GM06990 (cell line): ENCODE results near the gene KCNJ13.

ENCODE experiments used
- DNase-seq: peaks from one replicate; pipeline ENCODE4 v3.0.0-alpha.2; 2011; ENCODE audit not compliant: insufficient read length; ENCODE audit errors: extremely low read depth
- H3K27me3 ChIP-seq: replicated peaks from 2 replicates; pipeline ENCODE4 v1.6.0; 2011; ENCODE audit warnings: low read length; ENCODE audit not compliant: control insufficient read depth, insufficient read depth
- H3K36me3 ChIP-seq: 2 replicates; pipeline ENCODE4 v1.5.1; 2011; ENCODE audit warnings: low read length; ENCODE audit not compliant: control insufficient read depth, insufficient read depth
- H3K4me3 ChIP-seq: replicated peaks from 2 replicates; pipeline ENCODE4 v1.5.1; 2011; ENCODE audit warnings: low read depth, mild to moderate bottlenecking, control low read depth, low read length
- CTCF ChIP-seq: IDR thresholded peaks from 2 replicates; pipeline ENCODE4 v1.5.1; 2011; ENCODE audit warnings: low read length, control low read depth, mild to moderate bottlenecking, inconsistent platforms; ENCODE audit not compliant: insufficient read depth, poor library complexity, severe bottlenecking

The KCNJ13 gene

GRCh38 chr2:232776435-232776834 is at the start of gene KCNJ13:
Gene KCNJ13, minus strand, starts transcription at chr2:232776565. Its CDS starts 5,203 bp downstream, at chr2:232771362.
- TF ChIP-seq CTCF: no peak
- H3K27me3 ChIP-seq: no peaks in the 10 kb centered on the region
- H3K36me3 ChIP-seq: no peaks in the 10 kb centered on the region; the same call in 1 of the 2 replicates
- DNase-seq: no peak
- no peak within 1 kb of the TSS for H3K4me3 ChIP-seq

GRCh38 chr2:232817756-232818155 is 41.4 kb upstream of the KCNJ13 start:
- no peak for TF ChIP-seq CTCF
- Histone ChIP-seq H3K4me3 (no peak overlapping the region), H3K36me3 (peaks cover 6% of the 10 kb centered on the region), H3K27me3 (no peaks in the 10 kb centered on the region)
- DNase-seq: no peak

GRCh38 chr2:232816657-232817056 is 40.3 kb upstream of the KCNJ13 start:
- no peak for DNase-seq
- H3K36me3 ChIP-seq: peaks cover 6% of the 10 kb centered on the region

DNA sequence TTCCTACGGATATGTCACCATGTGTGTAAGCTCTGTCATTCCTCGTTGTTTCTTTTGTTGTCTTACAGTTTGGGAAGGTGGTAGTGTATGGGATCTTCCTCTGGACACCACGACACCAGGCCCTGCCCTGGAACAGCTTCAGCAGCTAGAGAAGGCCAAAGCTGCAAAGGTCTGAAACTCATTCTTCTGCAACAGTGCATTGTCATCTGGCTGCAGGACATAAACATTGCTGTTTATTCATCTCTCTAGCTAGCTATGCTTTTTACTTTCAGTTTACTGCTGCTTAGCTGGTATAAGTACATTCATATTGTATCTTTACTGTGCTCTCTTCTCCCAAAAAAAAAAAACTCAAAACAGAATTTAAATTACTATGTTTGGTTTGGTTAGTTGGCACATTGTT is 39.2 kb upstream of the KCNJ13 start:
- DNase-seq: no peak
- no peak for TF ChIP-seq CTCF

More at GRCh38 chr2:232816657-232817056, 40.3 kb upstream of the KCNJ13 start:
- Histone ChIP-seq H3K4me3 (no peak overlapping the region), H3K27me3 (no peaks in the 10 kb centered on the region)
- no peak for TF ChIP-seq CTCF

DNA sequence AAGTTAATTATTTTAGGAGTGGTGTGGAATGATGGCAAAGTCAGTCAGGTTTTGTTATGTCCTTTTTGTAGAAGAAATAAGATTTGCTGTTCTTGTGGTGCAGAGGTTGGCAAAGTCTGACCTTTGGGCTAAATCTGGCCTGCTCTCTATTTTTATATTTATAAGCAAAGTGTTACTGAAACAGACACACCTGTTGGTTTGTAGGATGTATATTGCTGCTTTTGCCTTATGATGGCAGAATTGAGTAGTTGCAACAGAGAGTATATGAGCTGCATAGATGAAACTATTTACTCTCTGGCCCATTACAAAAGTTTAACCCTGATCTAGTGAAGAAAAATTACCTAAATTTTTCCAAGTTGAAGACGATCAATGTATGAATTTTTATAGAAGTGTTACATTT is 34.1 kb upstream of the KCNJ13 start:
- Histone ChIP-seq H3K27me3 (no peaks in the 10 kb centered on the region), H3K4me3 (no peak overlapping the region), H3K36me3 (peaks cover 5% of the 10 kb centered on the region)
- DNase-seq: no peak
- no peak for TF ChIP-seq CTCF

More for the DNA sequence above, 39.2 kb upstream of the KCNJ13 start:
- no peak overlapping the region for H3K4me3 ChIP-seq
- H3K36me3 ChIP-seq: peaks cover 6% of the 10 kb centered on the region
- H3K27me3 ChIP-seq: no peaks in the 10 kb centered on the region
